Measurements from ENCODE around the gene S100A10.

S100A10 gene

GRCh38 chr1:151961833-151962232 is 31.8 kb downstream of the S100A10 start:
- DNase-seq: no peak

- no peak for DNase-seq
These were observed 32.7 kb downstream of the S100A10 start for GRCh38 chr1:151960780-151961513.

GRCh38 chr1:151958959-151959358 is 34.7 kb downstream of the S100A10 start:
- no peak for DNase-seq

- DNase-seq: no peak
These were observed 36.6 kb downstream of the S100A10 start for GRCh38 chr1:151956957-151957497.

- DNase-seq: no peak
These were observed 40.1 kb downstream of the S100A10 start for GRCh38 chr1:151953409-151954094.

GRCh38 chr1:151952811-151953210 is 40.8 kb downstream of the S100A10 start:
- DNase-seq: no peak

GRCh38 chr1:151949371-151950193 is 44.1 kb downstream of the S100A10 start:
- no peak for DNase-seq

GRCh38 chr1:151948506-151948905 is 45.2 kb downstream of the S100A10 start:
- no peak for DNase-seq

GRCh38 chr1:151947140-151947539 is 46.5 kb downstream of the S100A10 start:
- no peak for DNase-seq

GRCh38 chr1:151945725-151946722 is 47.6 kb downstream of the S100A10 start:
- peak; percentile 76 to 92 (median 84) for DNase-seq

- DNase-seq: no peak
These were observed 48.6 kb downstream of the S100A10 start for GRCh38 chr1:151944857-151945575.

GRCh38 chr1:151944126-151944856 is 49.4 kb downstream of the S100A10 start:
- DNase-seq: no peak

GRCh38 chr1:151943591-151943990 is 50.1 kb downstream of the S100A10 start:
- DNase-seq: no peak

- no peak for DNase-seq
These were observed 50.8 kb downstream of the S100A10 start for GRCh38 chr1:151942882-151943281.

GRCh38 chr1:151940541-151940940 is 53.1 kb downstream of the S100A10 start:
- no peak for DNase-seq

- no peak for DNase-seq
These were observed 53.9 kb downstream of the S100A10 start for GRCh38 chr1:151939779-151940178.

GRCh38 chr1:151939141-151939540 is 54.5 kb downstream of the S100A10 start:
- no peak for DNase-seq

- DNase-seq: no peak
These were observed 57.0 kb downstream of the S100A10 start for GRCh38 chr1:151936653-151937052.

- no peak for DNase-seq
These were observed 57.6 kb downstream of the S100A10 start for GRCh38 chr1:151935894-151936602.

GRCh38 chr1:151935154-151935553 is 58.5 kb downstream of the S100A10 start:
- no peak for DNase-seq
